ENCODE measurements around the gene ASL. TPM values are rescaled to one million over a fixed set of nuclear protein-coding genes. Genes with fewer than 3 reads are reported as not detected.
A peak's percentile ranks its signal among the peaks of the same experiment; 100 is the strongest.
"Not testable (repeated sequence)": the region's sequence is repeated elsewhere in the genome, so short reads cannot be mapped to it uniquely, and the experiment has no call there.

ASL gene
- total RNA-seq, 2 donors from 2014 or later, result 43.2 to 54.7 TPM

DNA sequence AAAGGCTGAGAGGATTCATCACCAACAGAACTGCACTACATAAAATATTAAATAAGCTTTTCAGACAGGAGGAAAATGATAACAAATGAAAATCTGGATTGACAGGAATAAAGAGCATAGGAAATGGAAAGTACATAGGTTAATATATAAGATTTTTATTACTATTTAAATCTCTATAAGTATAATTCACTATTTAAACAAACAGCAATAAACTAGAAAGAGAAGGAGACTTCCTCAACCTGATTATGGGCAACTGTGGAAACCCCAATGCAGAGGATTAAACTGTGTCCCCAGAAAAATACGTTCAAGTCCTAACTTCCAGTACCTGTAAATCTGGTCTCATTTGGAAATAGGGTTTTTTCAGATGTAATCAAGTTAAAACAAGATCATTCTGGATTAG is 14.8 kb upstream of the ASL start:
- Histone ChIP-seq H3K4me1 (ENCODE audit: control insufficient read depth in 1 of 2, low read depth in 2 of 2) (no peaks in the 10 kb centered on the region), H3K9me3 (no peaks in the 10 kb centered on the region), H3K27ac (no peak overlapping the region), H3K27me3 (replicated peaks; ENCODE audit: insufficient read depth) (no peaks in the 10 kb centered on the region), H3K4me3 (no peak overlapping the region), H3K36me3 (no peaks in the 10 kb centered on the region)
- TF ChIP-seq, protein P1, sequence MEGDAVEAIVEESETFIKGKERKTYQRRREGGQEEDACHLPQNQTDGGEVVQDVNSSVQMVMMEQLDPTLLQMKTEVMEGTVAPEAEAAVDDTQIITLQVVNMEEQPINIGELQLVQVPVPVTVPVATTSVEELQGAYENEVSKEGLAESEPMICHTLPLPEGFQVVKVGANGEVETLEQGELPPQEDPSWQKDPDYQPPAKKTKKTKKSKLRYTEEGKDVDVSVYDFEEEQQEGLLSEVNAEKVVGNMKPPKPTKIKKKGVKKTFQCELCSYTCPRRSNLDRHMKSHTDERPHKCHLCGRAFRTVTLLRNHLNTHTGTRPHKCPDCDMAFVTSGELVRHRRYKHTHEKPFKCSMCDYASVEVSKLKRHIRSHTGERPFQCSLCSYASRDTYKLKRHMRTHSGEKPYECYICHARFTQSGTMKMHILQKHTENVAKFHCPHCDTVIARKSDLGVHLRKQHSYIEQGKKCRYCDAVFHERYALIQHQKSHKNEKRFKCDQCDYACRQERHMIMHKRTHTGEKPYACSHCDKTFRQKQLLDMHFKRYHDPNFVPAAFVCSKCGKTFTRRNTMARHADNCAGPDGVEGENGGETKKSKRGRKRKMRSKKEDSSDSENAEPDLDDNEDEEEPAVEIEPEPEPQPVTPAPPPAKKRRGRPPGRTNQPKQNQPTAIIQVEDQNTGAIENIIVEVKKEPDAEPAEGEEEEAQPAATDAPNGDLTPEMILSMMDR (IDR thresholded peaks at IDR 0.05), result no peak
- ATAC-seq (ENCODE audit: insufficient number of reproducible peaks, low FRiP score, low read depth), result no peak
- DNase-seq (ENCODE audit: low spot score), result no peak

DNA sequence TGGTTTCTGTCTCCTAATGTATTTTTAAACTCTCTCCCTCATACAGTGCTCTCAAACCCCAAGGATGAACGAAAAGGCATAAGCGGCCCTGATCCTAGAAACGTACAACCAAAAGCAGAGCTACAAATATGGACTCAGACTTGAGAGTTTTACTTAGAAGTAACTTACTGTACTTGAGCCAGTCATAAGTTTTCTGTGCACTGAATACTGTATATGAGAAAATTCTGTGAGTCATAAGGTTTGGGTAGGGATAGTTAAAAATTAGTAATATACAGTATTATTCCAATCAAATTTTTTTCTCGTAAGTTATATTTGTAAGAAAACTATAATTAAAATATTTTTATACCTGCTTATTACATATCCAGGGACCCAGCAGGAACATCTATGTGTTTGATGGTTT is 5.9 kb upstream of the ASL start:
- Histone ChIP-seq H3K27me3 (replicated peaks; ENCODE audit: insufficient read depth) (no peaks in the 10 kb centered on the region), H3K4me3 (no peak overlapping the region), H3K4me1 (ENCODE audit: control insufficient read depth in 1 of 2, low read depth in 2 of 2) (no peaks in the 10 kb centered on the region), H3K9me3 (no peaks in the 10 kb centered on the region), H3K27ac (no peak overlapping the region), H3K36me3 (no peaks in the 10 kb centered on the region)
- TF ChIP-seq, protein P1 (IDR thresholded peaks at IDR 0.05), result no peak
- ATAC-seq (ENCODE audit: insufficient number of reproducible peaks, low FRiP score, low read depth) (no peak), DNase-seq (ENCODE audit: low spot score) (no peak)

DNA sequence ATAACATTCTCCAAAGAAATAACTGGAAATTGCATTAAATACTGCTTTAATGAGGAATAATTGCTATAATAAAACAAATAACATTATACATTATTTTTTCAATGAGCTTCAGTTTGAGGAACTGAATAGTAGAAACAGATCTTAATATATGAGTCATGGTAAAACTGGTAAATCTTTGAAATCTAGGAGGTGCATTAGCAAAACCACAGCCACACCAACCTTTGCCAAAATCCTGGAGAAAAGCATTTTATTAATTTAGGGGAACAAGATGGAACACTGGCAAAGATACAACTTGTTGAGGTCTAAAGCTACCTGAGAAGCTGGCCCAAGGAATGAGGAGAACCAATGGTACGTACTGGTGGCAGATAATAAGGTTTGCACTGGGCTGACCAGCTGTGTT is 5.4 kb upstream of the ASL start:
- no peaks in the 10 kb centered on the region for H3K27me3 ChIP-seq (replicated peaks; ENCODE audit: insufficient read depth)
- H3K4me1 ChIP-seq (ENCODE audit: control insufficient read depth in 1 of 2, low read depth in 2 of 2), result no peaks in the 10 kb centered on the region
- H3K36me3 ChIP-seq, result no peaks in the 10 kb centered on the region
- no peak overlapping the region for H3K27ac ChIP-seq
- TF ChIP-seq, protein P1 (IDR thresholded peaks at IDR 0.05), result no peak
- DNase-seq (ENCODE audit: low spot score), result no peak
- no peaks in the 10 kb centered on the region for H3K9me3 ChIP-seq
- ATAC-seq (ENCODE audit: insufficient number of reproducible peaks, low FRiP score, low read depth), result no peak
- no peak overlapping the region for H3K4me3 ChIP-seq

DNA sequence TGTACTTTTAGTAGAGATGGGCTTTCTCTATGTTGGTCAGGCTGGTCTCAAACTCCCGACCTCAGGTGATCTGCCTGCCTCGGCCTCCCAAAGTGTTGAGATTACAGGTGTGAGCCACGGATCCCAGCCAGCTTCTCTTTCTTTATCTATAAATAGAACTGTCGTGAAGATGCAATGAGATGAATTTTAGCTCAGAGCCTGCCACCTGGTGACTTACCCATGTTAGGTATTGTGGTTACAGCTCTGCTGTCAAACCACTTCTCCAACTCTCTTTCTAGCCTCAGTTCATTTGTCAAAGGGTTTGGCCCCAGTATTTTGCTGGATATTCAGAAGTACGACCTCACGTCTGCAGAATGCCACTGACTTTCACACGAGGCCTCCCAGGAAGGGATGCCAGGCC is 3.4 kb upstream of the ASL start:
- not testable (repeated sequence) for DNase-seq (ENCODE audit: low spot score); H3K4me3 ChIP-seq; ATAC-seq (ENCODE audit: insufficient number of reproducible peaks, low FRiP score, low read depth); H3K9me3 ChIP-seq; H3K27me3 ChIP-seq (replicated peaks; ENCODE audit: insufficient read depth); H3K27ac ChIP-seq; H3K36me3 ChIP-seq
- peaks cover 11 to 13% of the 10 kb centered on the region in 2 donors for H3K4me1 ChIP-seq (ENCODE audit: control insufficient read depth in 1 of 2, low read depth in 2 of 2)

DNA sequence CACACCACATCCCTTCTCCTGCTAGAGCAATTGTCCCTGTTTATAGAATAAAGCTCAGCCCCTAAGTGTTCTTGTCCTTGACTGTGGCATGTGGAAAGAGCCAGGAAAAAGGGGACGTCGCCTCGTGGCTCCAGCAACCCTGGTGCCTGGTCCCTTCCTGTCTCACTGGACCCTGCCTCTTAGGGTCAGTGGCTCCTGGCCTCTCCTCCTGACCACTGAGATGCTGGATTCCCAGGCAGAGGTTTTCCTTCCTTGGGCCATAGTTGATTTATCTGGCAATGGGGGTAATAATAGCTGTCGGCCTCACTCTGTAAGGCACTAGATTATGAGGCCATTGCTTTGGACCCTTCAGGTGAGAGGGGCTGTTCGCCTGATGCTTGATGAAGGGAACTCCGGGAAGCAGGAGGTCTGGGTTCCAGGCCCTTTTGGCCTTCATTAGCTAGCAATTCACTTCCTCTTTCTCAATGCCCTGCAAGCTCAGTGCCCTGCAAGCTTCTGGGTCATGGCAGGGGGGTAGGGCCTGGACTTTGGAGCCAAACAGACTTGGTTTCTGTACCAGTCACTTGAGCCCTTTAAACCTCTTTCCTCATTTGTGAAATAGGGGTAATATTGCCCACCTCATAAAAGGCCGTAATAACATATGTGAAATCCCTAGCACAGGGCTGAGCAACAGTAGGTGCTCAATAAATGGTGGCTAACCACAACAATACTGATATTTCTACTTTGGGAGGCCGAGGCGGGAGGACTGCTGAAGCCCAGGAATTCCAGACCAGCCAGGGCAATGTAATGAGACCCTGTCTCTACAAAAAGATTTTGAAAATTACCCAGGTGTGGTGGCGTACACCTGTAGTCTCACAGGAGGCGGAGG is 1.1 kb downstream of the ASL start:
- Histone ChIP-seq H3K27ac (no peak overlapping the region), H3K27me3 (replicated peaks; ENCODE audit: insufficient read depth) (no peaks in the 10 kb centered on the region), H3K9me3 (no peaks in the 10 kb centered on the region), H3K4me1 (ENCODE audit: control insufficient read depth in 1 of 2, low read depth in 2 of 2) (peaks cover 11 to 14% of the 10 kb centered on the region in 2 donors), H3K36me3 (no peaks in the 10 kb centered on the region), H3K4me3 (peak overlapping the region; percentile 100)
- ATAC-seq (ENCODE audit: insufficient number of reproducible peaks, low FRiP score, low read depth), result no peak
- no peak for DNase-seq (ENCODE audit: low spot score)
- TF ChIP-seq, protein P1 (IDR thresholded peaks at IDR 0.05), result no peak
